GM12892 (cell line): Measurements from ENCODE around the gene RETREG1.
"Not testable (repeated sequence)": the region's sequence is repeated elsewhere in the genome, so short reads cannot be mapped to it uniquely, and the experiment has no call there.

ENCODE experiments used
- DNase-seq: peaks from one replicate; pipeline ENCODE4 v3.0.0; 2011; ENCODE audit not compliant: insufficient read length
- FAIRE-seq: peaks from 2 replicates; lab custom pipeline; 2011; peaks lifted over from hg19 to GRCh38; lab: Jason Lieb, UNC
- POLR2A ChIP-seq: IDR thresholded peaks from 2 replicates; pipeline ENCODE4 v1.6.1; 2011; ENCODE audit warnings: low read depth, low read length, control low read depth
- POLR2AphosphoS5 ChIP-seq: IDR thresholded peaks from 2 replicates; pipeline ENCODE4 v1.6.1; 2011; ENCODE audit warnings: low read depth, low read length, control low read depth
- TAF1 ChIP-seq: IDR thresholded peaks from 2 replicates; pipeline ENCODE4 v1.6.1; 2011; ENCODE audit warnings: low read depth, mild to moderate bottlenecking, control low read depth, low read length, borderline replicate concordance

RETREG1 gene

DNA sequence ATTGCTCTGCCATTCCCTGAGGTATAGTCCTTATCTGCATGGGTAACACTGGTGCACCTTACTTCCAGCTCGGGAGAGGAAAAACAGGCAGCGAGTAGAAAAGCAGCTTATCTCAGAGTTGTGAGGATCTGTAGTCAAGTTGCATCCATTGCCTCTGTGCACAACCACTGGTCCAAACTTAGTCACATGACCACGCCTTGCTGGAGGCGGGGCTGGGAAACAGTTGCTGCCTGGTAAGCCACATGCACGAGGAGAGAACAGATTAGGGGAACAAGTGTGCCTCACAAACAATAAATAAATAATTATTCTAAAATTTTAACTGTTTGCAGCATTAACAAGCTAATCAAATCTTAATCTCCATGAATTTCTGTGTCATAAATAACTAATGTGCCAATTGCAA, 169.8 kb downstream of the RETREG1 start:
- DNase-seq, result no peak
- no peak for FAIRE-seq
- TF ChIP-seq POLR2AphosphoS5, result no peak
- no peak for TF ChIP-seq TAF1
- TF ChIP-seq POLR2A, result no peak

DNA sequence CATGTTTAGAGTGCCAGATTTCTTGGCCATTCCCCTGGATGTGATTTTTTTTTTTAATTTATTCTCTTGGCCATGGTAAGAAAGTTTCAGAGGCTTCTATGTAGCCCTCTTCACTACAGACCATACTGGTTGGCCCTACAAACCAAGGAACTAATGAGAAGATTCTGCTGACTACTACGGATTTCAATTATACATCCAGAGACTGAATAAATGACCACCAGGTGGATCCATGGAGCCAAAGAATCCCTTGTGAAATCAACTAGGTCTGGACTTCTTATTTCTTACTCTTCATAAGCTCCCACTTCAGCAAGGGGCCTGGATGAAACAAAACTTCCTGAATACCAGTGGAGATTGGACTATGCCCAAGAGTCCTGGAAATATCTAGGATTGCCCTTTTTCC, 178.8 kb downstream of the RETREG1 start:
- no peak for TF ChIP-seq POLR2AphosphoS5
- no peak for TF ChIP-seq TAF1
- TF ChIP-seq POLR2A, result no peak
- DNase-seq (no peak), FAIRE-seq (no peak)

DNA sequence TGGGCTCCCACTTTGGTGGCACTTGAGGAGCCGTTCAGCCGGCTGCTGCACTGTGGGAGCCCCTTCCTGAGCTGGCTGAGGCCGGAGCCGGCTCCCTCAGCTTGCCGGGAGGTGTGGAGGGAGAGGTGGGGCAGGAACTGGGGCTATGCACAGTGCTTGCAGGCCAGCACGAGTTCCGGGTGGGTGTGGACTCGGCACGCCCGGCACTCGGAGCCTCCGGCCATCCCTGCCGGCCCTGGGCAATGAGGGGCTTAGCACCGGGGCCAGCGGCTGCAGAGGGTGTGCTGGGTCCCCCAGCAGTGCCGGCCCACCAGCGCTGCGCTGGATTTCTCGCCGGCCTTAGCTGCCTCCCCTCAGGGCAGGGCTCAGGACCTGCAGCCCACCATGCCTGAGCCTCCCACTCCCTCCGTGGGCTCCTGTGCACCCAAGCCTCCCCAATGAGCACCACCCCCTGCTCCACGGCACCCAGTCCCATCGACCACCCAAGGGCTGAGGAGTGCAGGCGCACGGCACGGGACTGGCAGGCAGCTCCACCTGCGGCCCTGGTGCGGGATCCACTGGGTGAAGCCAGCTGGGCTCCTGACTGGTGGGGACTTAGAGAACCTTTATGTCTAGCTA, 180.6 kb downstream of the RETREG1 start:
- not testable (repeated sequence) for FAIRE-seq, DNase-seq

DNA sequence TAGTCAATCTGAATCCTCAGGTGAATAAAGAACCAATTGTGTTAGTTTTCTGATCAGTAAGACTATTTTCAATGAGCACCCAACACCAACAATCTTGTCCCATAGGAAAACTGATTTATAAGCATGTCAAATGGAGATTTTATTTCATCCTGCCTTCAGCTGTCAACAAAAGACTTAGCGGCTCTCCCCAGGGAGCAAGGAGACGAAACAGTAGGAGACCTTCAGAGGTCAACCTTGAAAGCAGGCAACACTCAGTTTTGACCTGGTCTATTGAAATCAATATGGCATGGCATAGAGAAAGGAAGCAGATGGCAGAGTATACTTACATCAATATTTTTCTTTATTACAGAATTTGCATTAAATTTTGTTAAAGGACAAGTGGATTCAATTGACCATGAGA, 185.3 kb downstream of the RETREG1 start:
- FAIRE-seq (no peak), DNase-seq (no peak)
- TF ChIP-seq POLR2AphosphoS5 (no peak), POLR2A (no peak), TAF1 (no peak)

DNA sequence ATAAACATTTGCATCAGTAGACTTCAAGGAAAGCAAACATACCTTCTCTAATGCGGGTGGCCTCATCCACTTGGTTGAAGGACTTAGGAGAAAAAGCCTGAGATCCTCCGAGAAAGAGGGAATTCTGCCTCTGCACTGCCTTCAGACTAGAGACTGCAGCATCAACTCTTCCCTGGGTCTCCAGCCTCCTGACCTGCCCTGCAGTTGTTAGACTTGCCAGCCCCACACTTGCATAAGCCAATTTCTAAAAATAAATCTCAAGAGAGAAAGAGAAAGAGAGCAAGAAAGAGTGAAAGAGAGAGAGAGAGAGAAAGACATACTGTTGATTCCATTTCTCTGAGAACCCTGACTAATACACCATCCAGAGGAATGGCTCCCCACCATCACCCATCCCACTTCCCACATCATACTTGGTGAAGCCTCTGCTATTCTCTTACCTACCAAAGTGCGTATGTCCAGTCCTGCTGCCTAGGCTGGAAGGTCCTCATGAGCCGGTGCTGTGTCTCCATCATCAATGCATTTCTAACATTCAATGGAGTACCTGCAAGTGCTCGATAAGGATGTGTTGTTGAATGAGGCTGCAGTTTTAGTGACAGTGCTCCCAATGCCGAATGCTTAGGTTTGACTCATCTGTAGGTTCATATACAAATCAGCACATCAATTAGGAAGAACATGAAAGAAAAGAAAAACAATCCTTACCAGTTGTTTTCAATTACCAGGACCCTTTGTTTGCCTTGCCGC, 186.3 kb downstream of the RETREG1 start:
- DNase-seq (no peak), FAIRE-seq (no peak)
- TF ChIP-seq POLR2A, result no peak
- TF ChIP-seq TAF1, result no peak
- TF ChIP-seq POLR2AphosphoS5, result no peak

DNA sequence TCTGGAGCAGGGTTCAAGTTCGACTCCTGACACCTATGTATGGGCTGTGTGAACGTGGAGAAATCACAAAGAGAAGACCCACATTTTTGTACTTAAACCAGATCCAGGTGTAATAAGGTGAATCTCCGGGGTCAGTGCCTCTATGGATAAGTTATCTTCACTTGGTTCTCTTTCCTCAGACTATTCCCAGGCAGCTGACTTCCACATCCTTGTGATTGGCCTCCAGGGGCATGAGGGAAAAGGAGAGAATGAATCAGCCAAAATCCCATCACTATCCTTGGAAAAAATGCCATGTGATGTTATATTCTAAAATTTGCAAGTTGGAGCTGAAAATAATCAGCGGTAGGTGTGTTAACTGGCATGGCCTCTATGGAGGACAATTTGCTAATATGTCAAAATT, 188.4 kb downstream of the RETREG1 start:
- FAIRE-seq (no peak), DNase-seq (no peak)
- TF ChIP-seq POLR2AphosphoS5 (no peak), POLR2A (no peak), TAF1 (no peak)

DNA sequence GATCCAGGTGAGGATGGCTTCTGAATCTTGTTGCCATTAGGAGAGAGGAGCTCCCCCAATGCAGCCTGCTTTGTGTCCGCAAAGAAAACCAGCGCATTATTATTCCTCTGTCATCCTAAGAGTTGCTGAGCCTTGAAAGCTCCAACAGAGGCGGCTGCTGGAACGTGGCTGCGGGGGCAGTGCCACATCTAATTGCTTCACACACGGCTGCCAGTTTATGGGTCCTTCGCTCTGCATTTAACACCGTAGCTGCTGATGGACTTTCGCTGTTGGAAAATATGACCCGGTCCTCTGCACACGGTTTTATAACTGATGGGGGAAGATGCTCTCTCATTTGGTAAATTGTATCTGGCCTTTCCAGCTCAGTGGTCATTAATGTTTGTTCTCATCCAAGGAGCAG, 189.2 kb downstream of the RETREG1 start:
- FAIRE-seq (no peak), DNase-seq (no peak)
- no peak for TF ChIP-seq TAF1
- TF ChIP-seq POLR2AphosphoS5, result no peak
- TF ChIP-seq POLR2A, result no peak
